Endodermal cell (in vitro differentiated cells): ENCODE results near the gene CDK5R1. TPM values are rescaled to one million over a fixed set of nuclear protein-coding genes. Genes with fewer than 3 reads are reported as not detected.
"Not testable (repeated sequence)": the region's sequence is repeated elsewhere in the genome, so short reads cannot be mapped to it uniquely, and the experiment has no call there.

Source experiments
- DNase-seq: peaks from one replicate; pipeline ENCODE4 v3.0.0-alpha.2; 2017
- H3K27ac ChIP-seq: 2 replicates; pipeline ENCODE4 v1.5.1; 2013; ENCODE audit warnings: mild to moderate bottlenecking, low read depth, low read length, moderate library complexity
- H3K27me3 ChIP-seq: 2 replicates; pipeline ENCODE4 v1.6.1; 2013; ENCODE audit warnings: mild to moderate bottlenecking, low read length, moderate library complexity; ENCODE audit not compliant: insufficient read depth, control insufficient read depth, poor library complexity, severe bottlenecking
- H3K36me3 ChIP-seq: 2 replicates; pipeline ENCODE4 v1.7.0; 2013; ENCODE audit warnings: mild to moderate bottlenecking, low read length, moderate library complexity; ENCODE audit not compliant: control insufficient read depth, insufficient read depth
- H3K4me1 ChIP-seq: one replicate; pipeline ENCODE4 v1.7.0; 2013; ENCODE audit warnings: low read length; ENCODE audit not compliant: control insufficient read depth, insufficient read depth
- H3K4me3 ChIP-seq: 2 replicates; pipeline ENCODE4 v1.5.1; 2013; ENCODE audit warnings: mild to moderate bottlenecking, low read length, moderate library complexity
- H3K9ac ChIP-seq: 2 replicates; pipeline ENCODE4 v1.6.1; 2013; ENCODE audit warnings: mild to moderate bottlenecking, low read length, moderate library complexity; ENCODE audit not compliant: poor library complexity, severe bottlenecking; ENCODE audit errors: extremely low read depth
- H3K9me3 ChIP-seq: 2 replicates; pipeline ENCODE4 v1.6.1; 2013; ENCODE audit warnings: mild to moderate bottlenecking, low read length, moderate library complexity; ENCODE audit not compliant: control insufficient read depth
- H3K27ac Mint-ChIP-seq: 2 replicates; pipeline ENCODE4 v1.8.0; 2020; ENCODE audit warnings: mixed read lengths
- H3K27me3 Mint-ChIP-seq: 2 replicates; pipeline ENCODE4 v1.8.0; 2021; ENCODE audit warnings: mild to moderate bottlenecking, mixed read lengths; ENCODE audit not compliant: insufficient read depth
- H3K36me3 Mint-ChIP-seq: 2 replicates; pipeline ENCODE4 v1.8.0; 2020; ENCODE audit warnings: low read depth, mixed read lengths
- H3K4me1 Mint-ChIP-seq: 2 replicates; pipeline ENCODE4 v1.8.0; 2020; ENCODE audit warnings: mixed read lengths
- H3K4me3 Mint-ChIP-seq: 2 replicates; pipeline ENCODE4 v1.8.0; 2020; ENCODE audit warnings: mild to moderate bottlenecking, moderate library complexity, mixed read lengths
- H3K9me3 Mint-ChIP-seq: 2 replicates; pipeline ENCODE4 v1.8.0; 2020; ENCODE audit warnings: mild to moderate bottlenecking, mixed read lengths
- WGBS, 2 experiments: methylation state at CpG; one replicate each; pipeline versions ENCODE4 v1.1.5 to v1.1.7; 2013; ENCODE audit warnings: missing lambda C conversion rate in 2 of 2, mixed read lengths in 1 of 2; ENCODE audit not compliant: insufficient coverage in 1 of 2, insufficient read length in 1 of 2; 5-methylcytosine and 5-hydroxymethylcytosine counted together
- total RNA-seq, 2 donors: library from RNA; stranded (reverse); fragmentation: NEBNext Ultra II Directional in 1 of 2; extraction: Animal tissue kit (Norgen Biotek cat#: 25700) in 1 of 2; gene quantifications; 2 replicates in 1 of 2; 3 replicates in 1 of 2; pipeline ENCODE4 v1.2.1, GENCODE V29; 2021
- TF ChIP-seq, protein P1 (sequence below): fragments of 200-600 bp; sonication (generic); conservative IDR thresholded peaks from 2 replicates; pipeline ENCODE4 v1.5.0; 2021; ENCODE audit warnings: antibody characterized with exemption, mild to moderate bottlenecking

CDK5R1 gene
- total RNA-seq, 2 donors from 2014 or later: 9.8 to 10.3 TPM

GRCh38 chr17:32520737-32521404, 34.1 kb downstream of the CDK5R1 start:
- H3K27ac Mint-ChIP-seq: peak overlapping the region; percentile 94
- 77 to 86% methylated on average over 5 to 9 of the region's 9 CpGs for WGBS, 2 experiments
- H3K4me1 Mint-ChIP-seq: peaks cover 53% of the 10 kb centered on the region
- H3K36me3 Mint-ChIP-seq: peaks cover 2% of the 10 kb centered on the region
- peaks cover 29% of the 10 kb centered on the region for H3K4me1 ChIP-seq
- H3K27me3 ChIP-seq: no peaks in the 10 kb centered on the region
- no peak overlapping the region for H3K4me3 Mint-ChIP-seq
- H3K27ac ChIP-seq: peak overlapping the region; percentile 98
- H3K4me3 ChIP-seq: no peak overlapping the region
- no peaks in the 10 kb centered on the region for H3K9me3 ChIP-seq
- H3K9me3 Mint-ChIP-seq: no peaks in the 10 kb centered on the region
- no peak overlapping the region for H3K9ac ChIP-seq
- peak; percentile 68 for DNase-seq
- TF ChIP-seq, protein P1, sequence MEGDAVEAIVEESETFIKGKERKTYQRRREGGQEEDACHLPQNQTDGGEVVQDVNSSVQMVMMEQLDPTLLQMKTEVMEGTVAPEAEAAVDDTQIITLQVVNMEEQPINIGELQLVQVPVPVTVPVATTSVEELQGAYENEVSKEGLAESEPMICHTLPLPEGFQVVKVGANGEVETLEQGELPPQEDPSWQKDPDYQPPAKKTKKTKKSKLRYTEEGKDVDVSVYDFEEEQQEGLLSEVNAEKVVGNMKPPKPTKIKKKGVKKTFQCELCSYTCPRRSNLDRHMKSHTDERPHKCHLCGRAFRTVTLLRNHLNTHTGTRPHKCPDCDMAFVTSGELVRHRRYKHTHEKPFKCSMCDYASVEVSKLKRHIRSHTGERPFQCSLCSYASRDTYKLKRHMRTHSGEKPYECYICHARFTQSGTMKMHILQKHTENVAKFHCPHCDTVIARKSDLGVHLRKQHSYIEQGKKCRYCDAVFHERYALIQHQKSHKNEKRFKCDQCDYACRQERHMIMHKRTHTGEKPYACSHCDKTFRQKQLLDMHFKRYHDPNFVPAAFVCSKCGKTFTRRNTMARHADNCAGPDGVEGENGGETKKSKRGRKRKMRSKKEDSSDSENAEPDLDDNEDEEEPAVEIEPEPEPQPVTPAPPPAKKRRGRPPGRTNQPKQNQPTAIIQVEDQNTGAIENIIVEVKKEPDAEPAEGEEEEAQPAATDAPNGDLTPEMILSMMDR: no peak
- no peaks in the 10 kb centered on the region for H3K27me3 Mint-ChIP-seq
- no peaks in the 10 kb centered on the region for H3K36me3 ChIP-seq

GRCh38 chr17:32523017-32523680, 36.4 kb downstream of the CDK5R1 start:
- peaks cover 15% of the 10 kb centered on the region for H3K4me1 ChIP-seq
- no peaks in the 10 kb centered on the region for H3K27me3 ChIP-seq
- no peaks in the 10 kb centered on the region for H3K27me3 Mint-ChIP-seq
- no peaks in the 10 kb centered on the region for H3K36me3 ChIP-seq
- peaks cover 4% of the 10 kb centered on the region for H3K36me3 Mint-ChIP-seq
- peaks cover 33% of the 10 kb centered on the region for H3K4me1 Mint-ChIP-seq
- TF ChIP-seq, protein P1: no peak
- no peak overlapping the region for H3K9ac ChIP-seq
- peak overlapping the region; percentile 42 for H3K27ac Mint-ChIP-seq
- no peak overlapping the region for H3K4me3 Mint-ChIP-seq
- H3K9me3 ChIP-seq: no peaks in the 10 kb centered on the region
- 90% methylated on average over 7 to 11 of the region's 11 CpGs for WGBS, 2 experiments
- no peak overlapping the region for H3K4me3 ChIP-seq
- DNase-seq: peak; percentile 66
- H3K27ac ChIP-seq: no peak overlapping the region
- no peaks in the 10 kb centered on the region for H3K9me3 Mint-ChIP-seq

GRCh38 chr17:32523827-32524552, 37.2 kb downstream of the CDK5R1 start:
- Histone ChIP-seq H3K27me3 (no peaks in the 10 kb centered on the region), H3K4me1 (peaks cover 7% of the 10 kb centered on the region), H3K4me3 (no peak overlapping the region), H3K36me3 (no peaks in the 10 kb centered on the region), H3K27ac (no peak overlapping the region), H3K9me3 (no peaks in the 10 kb centered on the region), H3K9ac (no peak overlapping the region)
- Mint-ChIP-seq H3K36me3 (peaks cover 12% of the 10 kb centered on the region), H3K27me3 (no peaks in the 10 kb centered on the region), H3K4me1 (peaks cover 29% of the 10 kb centered on the region), H3K27ac (no peak overlapping the region), H3K9me3 (no peaks in the 10 kb centered on the region), H3K4me3 (no peak overlapping the region)
- WGBS, 2 experiments: 93 to 96% methylated on average over 10 to 12 of the region's 12 CpGs
- TF ChIP-seq, protein P1: no peak
- DNase-seq: no peak

DNA sequence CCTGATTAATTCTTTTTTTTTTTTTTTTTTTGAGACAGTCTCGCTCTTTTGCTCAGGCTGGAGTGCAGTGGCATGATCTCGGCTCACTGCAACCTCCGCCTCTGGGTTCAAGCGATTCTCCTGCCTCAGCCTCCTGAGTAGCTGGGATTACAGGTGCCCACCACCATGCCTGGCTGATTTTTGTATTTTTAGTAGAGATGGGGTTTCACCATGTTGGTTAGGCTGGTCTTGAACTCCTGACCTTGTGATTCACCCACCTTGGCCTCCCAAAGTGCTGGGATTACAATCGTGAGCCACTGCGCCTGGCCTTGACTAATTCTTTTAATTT, 37.7 kb downstream of the CDK5R1 start:
- H3K27me3 Mint-ChIP-seq, H3K9me3 ChIP-seq, H3K4me1 ChIP-seq, H3K27me3 ChIP-seq, H3K36me3 ChIP-seq, H3K4me3 Mint-ChIP-seq, H3K27ac Mint-ChIP-seq, H3K9ac ChIP-seq, DNase-seq, H3K27ac ChIP-seq, H3K9me3 Mint-ChIP-seq, H3K4me3 ChIP-seq: not testable (repeated sequence)
- peaks cover 30% of the 10 kb centered on the region for H3K4me1 Mint-ChIP-seq
- H3K36me3 Mint-ChIP-seq: peaks cover 14% of the 10 kb centered on the region
- 96 to 100% methylated on average over 1 to 6 of the region's 6 CpGs for WGBS, 2 experiments
